Liver (tissue), 9 donors: ENCODE results near the gene CNPY4. TPM values are rescaled to one million over a fixed set of nuclear protein-coding genes. Genes with fewer than 3 reads are reported as not detected.
A peak's percentile ranks its signal among the peaks of the same experiment; 100 is the strongest.

Source experiments
- DNase-seq: peaks from one replicate; pipeline ENCODE4 v3.0.0-alpha.2; 2017; ENCODE audit warnings: low spot score
- H3K27ac ChIP-seq, 2 donors: one replicate each; pipeline ENCODE4 v1.7.0; 2013; ENCODE audit warnings: inconsistent platforms in 2 of 2, low read length in 2 of 2, control low read depth in 1 of 2, low read depth in 1 of 2, mild to moderate bottlenecking in 1 of 2
- H3K27me3 ChIP-seq, 4 donors: one replicate each; pipeline versions ENCODE4 v1.6.1 to v1.7.0; 2013; ENCODE audit warnings: low read length in 3 of 4, inconsistent platforms in 1 of 4, mild to moderate bottlenecking in 1 of 4, moderate library complexity in 1 of 4; ENCODE audit not compliant: control insufficient read depth in 4 of 4, insufficient read depth in 4 of 4
- H3K36me3 ChIP-seq, 4 donors: one replicate each; pipeline versions ENCODE4 v1.6.1 to v1.7.0; 2013; ENCODE audit warnings: low read length in 3 of 4, mild to moderate bottlenecking in 3 of 4, low read depth in 1 of 4, moderate library complexity in 1 of 4; ENCODE audit not compliant: control insufficient read depth in 4 of 4, insufficient read depth in 3 of 4
- H3K4me1 ChIP-seq, 4 donors: one replicate each; pipeline versions ENCODE4 v1.6.1 to v1.7.0; 2013; ENCODE audit warnings: low read length in 3 of 4, mild to moderate bottlenecking in 3 of 4, moderate library complexity in 1 of 4; ENCODE audit not compliant: control insufficient read depth in 4 of 4, insufficient read depth in 4 of 4
- H3K4me3 ChIP-seq, 3 donors: one replicate each; pipeline versions ENCODE4 v1.6.1 to v1.7.0; 2013; ENCODE audit warnings: low read length in 3 of 3, control low read depth in 1 of 3, low read depth in 1 of 3, mild to moderate bottlenecking in 1 of 3
- H3K9ac ChIP-seq, 2 donors: one replicate each; pipeline ENCODE4 v1.7.0; 2013; ENCODE audit warnings: low read length in 2 of 2, mild to moderate bottlenecking in 2 of 2, moderate library complexity in 2 of 2, control low read depth in 1 of 2, low read depth in 1 of 2
- H3K9me3 ChIP-seq, 4 donors: one replicate each; pipeline versions ENCODE4 v1.6.1 to v1.7.0; 2013; ENCODE audit warnings: low read length in 3 of 4; ENCODE audit not compliant: control insufficient read depth in 4 of 4
- ATF3 ChIP-seq: IDR thresholded peaks from 2 replicates; pipeline ENCODE4 v1.6.1; 2016; ENCODE audit warnings: antibody characterized with exemption
- EGR1 ChIP-seq, 2 donors: IDR thresholded peaks; 2 replicates each; pipeline ENCODE4 v1.6.1; 2016 to 2018; ENCODE audit warnings: antibody characterized with exemption in 2 of 2, low read depth in 2 of 2
- FOXA1 ChIP-seq: IDR thresholded peaks from 2 replicates; pipeline ENCODE4 v1.6.1; 2016; ENCODE audit warnings: antibody characterized with exemption
- FOXA2 ChIP-seq: IDR thresholded peaks from 2 replicates; pipeline ENCODE4 v1.6.1; 2016; ENCODE audit warnings: antibody characterized with exemption
- GABPA ChIP-seq, 2 donors: IDR thresholded peaks in 1 of 2; conservative IDR thresholded peaks in 1 of 2; 2 replicates each; pipeline ENCODE4 v1.6.1; 2016; ENCODE audit warnings: antibody characterized with exemption in 2 of 2, mild to moderate bottlenecking in 1 of 2, moderate library complexity in 1 of 2
- HNF4A ChIP-seq, 2 donors: conservative IDR thresholded peaks; 2 replicates each; pipeline ENCODE4 v1.6.1; 2016; ENCODE audit warnings: antibody characterized with exemption in 2 of 2, mild to moderate bottlenecking in 2 of 2
- HNF4G ChIP-seq: IDR thresholded peaks from 2 replicates; pipeline ENCODE4 v1.6.1; 2016; ENCODE audit warnings: antibody characterized with exemption
- JUND ChIP-seq, 2 donors: IDR thresholded peaks; 2 replicates each; pipeline ENCODE4 v1.6.1; 2016; ENCODE audit warnings: antibody characterized with exemption in 2 of 2
- NR2F2 ChIP-seq: IDR thresholded peaks from 2 replicates; pipeline ENCODE4 v1.6.1; 2016; ENCODE audit warnings: antibody characterized with exemption
- RXRA ChIP-seq, 2 donors: IDR thresholded peaks; 2 replicates each; pipeline ENCODE4 v1.6.1; 2017 to 2018; ENCODE audit warnings: antibody characterized with exemption in 2 of 2, mild to moderate bottlenecking in 1 of 2
- SP1 ChIP-seq: IDR thresholded peaks from 2 replicates; pipeline ENCODE4 v1.6.1; 2018; ENCODE audit warnings: antibody characterized with exemption, mild to moderate bottlenecking
- YY1 ChIP-seq: IDR thresholded peaks from 2 replicates; pipeline ENCODE4 v1.6.1; 2016; ENCODE audit warnings: antibody characterized with exemption, mild to moderate bottlenecking
- ZBTB33 ChIP-seq: IDR thresholded peaks from 2 replicates; pipeline ENCODE4 v1.6.1; 2016; ENCODE audit warnings: antibody characterized with exemption
- WGBS: extraction: QIAGEN DNeasy Blood & Tissue Kit; methylation state at CpG from one replicate; pipeline ENCODE4 v1.1.7; 2013; 5-methylcytosine and 5-hydroxymethylcytosine counted together
- polyA plus RNA-seq, 2 donors: library from polyadenylated mRNA; stranded (reverse) in 1 of 2; unstranded in 1 of 2; fragments of 200-250 nt in 1 of 2; fragments of >200 nt in 1 of 2; fragmentation: Nextera tagmentation in 1 of 2; extraction: Ambion mirVana in 1 of 2; gene quantifications; one replicate each; pipeline versions ENCODE4 v1.2.1 to v1.2.3, GENCODE V29; 2013 to 2015
- total RNA-seq, 2 donors: library from RNA; depleted of rRNA; stranded (reverse); fragments of >200 nt; gene quantifications; one replicate each; pipeline ENCODE4 v1.2.3, GENCODE V29; 2014
- TF ChIP-seq, protein P1 (sequence below): IDR thresholded peaks from 2 replicates; pipeline ENCODE4 v1.6.1; 2016; ENCODE audit warnings: antibody characterized with exemption
- TF ChIP-seq, protein P2 (sequence below): fragments of 150-350 bp; IDR thresholded peaks from 2 replicates; pipeline ENCODE4 v1.5.1; 2017; ENCODE audit warnings: improper control_type of control experiment, low read depth, low read length; ENCODE audit not compliant: missing input control
- TF ChIP-seq, protein P3 (sequence below): IDR thresholded peaks from 2 replicates; pipeline ENCODE4 v1.6.1; 2016; ENCODE audit warnings: antibody characterized with exemption, mild to moderate bottlenecking
- donor health status: healthy.
- donor health status: healthy.
- donor health status: healthy.
- donor health status: healthy.
- donor health status: healthy.

Gene CNPY4
- total and polyA plus RNA-seq, 4 donors = 1.9 to 11.9 (median 3.8) TPM

- H3K9ac ChIP-seq = peak overlapping the region; percentile 51 to 75
- DNase-seq = no peak
- peaks cover 12 to 29% (median 18%) of the 10 kb centered on the region in 4 donors for H3K36me3 ChIP-seq
- H3K9me3 ChIP-seq = no peaks in the 10 kb centered on the region
- peaks cover 9 to 19% (median 13%) of the 10 kb centered on the region in 4 donors for H3K4me1 ChIP-seq
- peak overlapping the region; percentile 77 to 94 (median 80) for H3K4me3 ChIP-seq
- no peaks in the 10 kb centered on the region for H3K27me3 ChIP-seq
- H3K27ac ChIP-seq = peak overlapping the region; percentile 82 to 94
- TF ChIP-seq FOXA2 (no peak), HNF4G (no peak), ATF3 (no peak), NR2F2 (no peak), ZBTB33 (no peak), FOXA1 (no peak), EGR1 (IDR thresholded peaks at IDR 0.05; ENCODE audit: low read depth in 2 of 2) (no peak), HNF4A (conservative IDR thresholded peaks at IDR 0.05) (no peak), RXRA (IDR thresholded peaks at IDR 0.05) (no peak)
- TF ChIP-seq, protein P1, sequence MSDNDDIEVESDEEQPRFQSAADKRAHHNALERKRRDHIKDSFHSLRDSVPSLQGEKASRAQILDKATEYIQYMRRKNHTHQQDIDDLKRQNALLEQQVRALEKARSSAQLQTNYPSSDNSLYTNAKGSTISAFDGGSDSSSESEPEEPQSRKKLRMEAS = no peak
- TF ChIP-seq, protein P2, sequence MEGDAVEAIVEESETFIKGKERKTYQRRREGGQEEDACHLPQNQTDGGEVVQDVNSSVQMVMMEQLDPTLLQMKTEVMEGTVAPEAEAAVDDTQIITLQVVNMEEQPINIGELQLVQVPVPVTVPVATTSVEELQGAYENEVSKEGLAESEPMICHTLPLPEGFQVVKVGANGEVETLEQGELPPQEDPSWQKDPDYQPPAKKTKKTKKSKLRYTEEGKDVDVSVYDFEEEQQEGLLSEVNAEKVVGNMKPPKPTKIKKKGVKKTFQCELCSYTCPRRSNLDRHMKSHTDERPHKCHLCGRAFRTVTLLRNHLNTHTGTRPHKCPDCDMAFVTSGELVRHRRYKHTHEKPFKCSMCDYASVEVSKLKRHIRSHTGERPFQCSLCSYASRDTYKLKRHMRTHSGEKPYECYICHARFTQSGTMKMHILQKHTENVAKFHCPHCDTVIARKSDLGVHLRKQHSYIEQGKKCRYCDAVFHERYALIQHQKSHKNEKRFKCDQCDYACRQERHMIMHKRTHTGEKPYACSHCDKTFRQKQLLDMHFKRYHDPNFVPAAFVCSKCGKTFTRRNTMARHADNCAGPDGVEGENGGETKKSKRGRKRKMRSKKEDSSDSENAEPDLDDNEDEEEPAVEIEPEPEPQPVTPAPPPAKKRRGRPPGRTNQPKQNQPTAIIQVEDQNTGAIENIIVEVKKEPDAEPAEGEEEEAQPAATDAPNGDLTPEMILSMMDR = no peak
- TF ChIP-seq, protein P3, sequence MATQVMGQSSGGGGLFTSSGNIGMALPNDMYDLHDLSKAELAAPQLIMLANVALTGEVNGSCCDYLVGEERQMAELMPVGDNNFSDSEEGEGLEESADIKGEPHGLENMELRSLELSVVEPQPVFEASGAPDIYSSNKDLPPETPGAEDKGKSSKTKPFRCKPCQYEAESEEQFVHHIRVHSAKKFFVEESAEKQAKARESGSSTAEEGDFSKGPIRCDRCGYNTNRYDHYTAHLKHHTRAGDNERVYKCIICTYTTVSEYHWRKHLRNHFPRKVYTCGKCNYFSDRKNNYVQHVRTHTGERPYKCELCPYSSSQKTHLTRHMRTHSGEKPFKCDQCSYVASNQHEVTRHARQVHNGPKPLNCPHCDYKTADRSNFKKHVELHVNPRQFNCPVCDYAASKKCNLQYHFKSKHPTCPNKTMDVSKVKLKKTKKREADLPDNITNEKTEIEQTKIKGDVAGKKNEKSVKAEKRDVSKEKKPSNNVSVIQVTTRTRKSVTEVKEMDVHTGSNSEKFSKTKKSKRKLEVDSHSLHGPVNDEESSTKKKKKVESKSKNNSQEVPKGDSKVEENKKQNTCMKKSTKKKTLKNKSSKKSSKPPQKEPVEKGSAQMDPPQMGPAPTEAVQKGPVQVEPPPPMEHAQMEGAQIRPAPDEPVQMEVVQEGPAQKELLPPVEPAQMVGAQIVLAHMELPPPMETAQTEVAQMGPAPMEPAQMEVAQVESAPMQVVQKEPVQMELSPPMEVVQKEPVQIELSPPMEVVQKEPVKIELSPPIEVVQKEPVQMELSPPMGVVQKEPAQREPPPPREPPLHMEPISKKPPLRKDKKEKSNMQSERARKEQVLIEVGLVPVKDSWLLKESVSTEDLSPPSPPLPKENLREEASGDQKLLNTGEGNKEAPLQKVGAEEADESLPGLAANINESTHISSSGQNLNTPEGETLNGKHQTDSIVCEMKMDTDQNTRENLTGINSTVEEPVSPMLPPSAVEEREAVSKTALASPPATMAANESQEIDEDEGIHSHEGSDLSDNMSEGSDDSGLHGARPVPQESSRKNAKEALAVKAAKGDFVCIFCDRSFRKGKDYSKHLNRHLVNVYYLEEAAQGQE = no peak
- 79% methylated on average over 11 of the region's 11 CpGs for WGBS
Measured at GRCh38 chr7:100088095-100088620, 31.3 kb upstream of the CNPY4 start.

DNA sequence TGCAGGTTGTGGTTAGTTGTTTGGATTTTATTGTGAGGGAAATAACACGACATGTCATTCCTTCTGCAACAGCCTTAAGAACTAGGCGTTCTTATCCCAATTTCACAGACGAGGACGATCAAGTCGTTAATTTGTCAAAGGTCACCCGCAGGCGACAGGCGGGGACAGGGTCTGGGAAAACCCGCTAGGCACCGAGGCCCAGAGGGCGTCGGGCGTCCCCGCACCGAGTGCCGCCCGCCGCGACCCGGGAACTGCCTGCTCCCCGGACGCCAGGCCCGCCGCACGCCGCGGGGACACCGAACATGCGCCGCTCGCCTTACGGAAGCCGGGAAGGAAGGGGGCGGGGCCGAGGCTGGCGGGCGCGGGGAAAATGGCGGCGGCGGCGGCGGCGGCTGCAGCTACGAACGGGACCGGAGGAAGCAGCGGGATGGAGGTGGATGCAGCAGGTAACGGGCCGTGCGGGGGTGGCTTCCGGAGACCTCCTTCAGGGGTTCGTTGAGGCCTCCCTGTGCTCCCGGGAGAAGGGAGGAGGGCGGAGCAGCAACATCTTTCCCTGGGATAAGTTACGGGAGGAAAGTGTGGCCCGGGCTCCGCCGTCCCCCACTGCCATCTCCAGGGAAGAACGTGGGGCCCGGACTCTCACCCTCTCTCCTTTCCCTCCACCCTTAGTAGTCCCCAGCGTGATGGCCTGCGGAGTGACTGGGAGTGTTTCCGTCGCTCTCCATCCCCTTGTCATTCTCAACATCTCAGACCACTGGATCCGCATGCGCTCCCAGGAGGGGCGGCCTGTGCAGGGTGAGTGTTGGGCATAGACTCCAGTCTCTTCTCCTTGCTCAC lies 30.6 kb upstream of the CNPY4 start, which contains the start of gene COPS6:
Gene COPS6 (plus strand): TSS at position 349 of the 837 bp plus-strand sequence. CDS start 22 bp downstream, at position 371.
- peak within 1 kb of the TSS; percentile 82 to 94 for H3K27ac ChIP-seq
- TF ChIP-seq YY1 = peak; percentile 96
- no peak for TF ChIP-seq JUND (IDR thresholded peaks at IDR 0.05)
- peak; percentile 66 for TF ChIP-seq SP1
- peak in 1 of 2 donors; percentile 72 for TF ChIP-seq GABPA (IDR thresholded peaks at IDR 0.05 in 1 of 2, conservative IDR thresholded peaks at IDR 0.05 in 1 of 2)
- TF ChIP-seq RXRA (IDR thresholded peaks at IDR 0.05) = no peak
- WGBS = under 1% methylated on average over 68 of the region's 68 CpGs

More for the DNA sequence above, 30.6 kb upstream of the CNPY4 start, which contains the start of gene COPS6:
- H3K4me3 ChIP-seq = peak within 1 kb of the TSS; percentile 80 to 94 (median 91)
- no peaks in the 10 kb centered on the region for H3K9me3 ChIP-seq
- peak within 1 kb of the TSS; percentile 75 to 80 for H3K9ac ChIP-seq
- H3K27me3 ChIP-seq = no peaks in the 10 kb centered on the region
- peaks cover 13 to 36% (median 23%) of the 10 kb centered on the region in 4 donors for H3K36me3 ChIP-seq
- H3K4me1 ChIP-seq = peaks cover 9 to 22% (median 13%) of the 10 kb centered on the region in 4 donors
- peak; percentile 93 for DNase-seq
